Right atrium auricular region (tissue), 2 donors: ENCODE results near the gene BABAM2. TPM values are rescaled to one million over a fixed set of nuclear protein-coding genes. Genes with fewer than 3 reads are reported as not detected.

Experiments
- DNase-seq: peaks from one replicate; pipeline ENCODE4 v3.0.0-alpha.2; 2019; ENCODE audit warnings: low spot score
- H3K27ac ChIP-seq, 2 donors: fragments of 200-600 bp; sonication (generic); 1 replicate in 1 of 2; 2 replicates in 1 of 2; pipeline ENCODE4 v1.5.1; 2016 to 2019
- H3K27me3 ChIP-seq, 2 donors: fragments of 200-600 bp; sonication (generic); one replicate each; pipeline versions ENCODE4 v1.5.1 to v1.6.0; 2017 to 2019
- H3K36me3 ChIP-seq: fragments of 200-600 bp; sonication (generic); one replicate; pipeline ENCODE4 v1.5.1; 2016
- H3K4me1 ChIP-seq, 2 donors: fragments of 200-600 bp; sonication (generic); one replicate each; pipeline versions ENCODE4 v1.5.1 to v1.6.0; 2017 to 2019
- H3K4me3 ChIP-seq, 2 donors: fragments of 200-600 bp; sonication (generic); 1 replicate in 1 of 2; 2 replicates in 1 of 2; pipeline ENCODE4 v1.5.1; 2017 to 2019; ENCODE audit warnings: mild to moderate bottlenecking in 1 of 2, moderate library complexity in 1 of 2
- H3K9me3 ChIP-seq, 2 donors: fragments of 200-600 bp; sonication (generic); one replicate each; pipeline ENCODE4 v1.5.1; 2019
- CTCF ChIP-seq, 2 donors: fragments of 200-600 bp; sonication (generic); IDR thresholded peaks; one replicate each; pipeline ENCODE4 v1.5.1; 2019; ENCODE audit warnings: antibody characterized with exemption in 2 of 2
- total RNA-seq, 2 donors: library from RNA; depleted of rRNA; stranded (reverse); fragments of >200 nt; gene quantifications; one replicate each; pipeline ENCODE4 v1.1.0, GENCODE V29; 2016

The BABAM2 gene
- total RNA-seq, 2 donors from 2014 or later = 58.8 to 60.6 TPM

- no peak for DNase-seq
- H3K36me3 ChIP-seq = no peaks in the 10 kb centered on the region
- peaks cover 0 to 2% of the 10 kb centered on the region in 2 donors for H3K4me1 ChIP-seq
- no peaks in the 10 kb centered on the region for H3K9me3 ChIP-seq
- TF ChIP-seq CTCF (IDR thresholded peaks at IDR 0.05) = no peak
- H3K4me3 ChIP-seq = no peak overlapping the region
- no peaks in the 10 kb centered on the region for H3K27me3 ChIP-seq
- H3K27ac ChIP-seq = no peak overlapping the region
These were observed 430.9 kb downstream of the BABAM2 start for GRCh38 chr2:28321426-28321825.

- H3K9me3 ChIP-seq = no peaks in the 10 kb centered on the region
- no peak for DNase-seq
- H3K4me1 ChIP-seq = peaks cover 0 to 8% of the 10 kb centered on the region in 2 donors
- no peak for TF ChIP-seq CTCF (IDR thresholded peaks at IDR 0.05)
- no peaks in the 10 kb centered on the region for H3K36me3 ChIP-seq
- H3K27ac ChIP-seq = no peak overlapping the region
- no peak overlapping the region for H3K4me3 ChIP-seq
- H3K27me3 ChIP-seq = no peaks in the 10 kb centered on the region
These were observed 431.5 kb downstream of the BABAM2 start for GRCh38 chr2:28322051-28322450.

GRCh38 chr2:28322456-28322855 lies 431.9 kb downstream of the BABAM2 start:
- no peaks in the 10 kb centered on the region for H3K9me3 ChIP-seq
- no peak for TF ChIP-seq CTCF (IDR thresholded peaks at IDR 0.05)
- no peak for DNase-seq
- no peak overlapping the region for H3K27ac ChIP-seq
- no peak overlapping the region for H3K4me3 ChIP-seq
- H3K4me1 ChIP-seq = peaks cover 0 to 12% of the 10 kb centered on the region in 2 donors
- H3K27me3 ChIP-seq = no peaks in the 10 kb centered on the region
- no peaks in the 10 kb centered on the region for H3K36me3 ChIP-seq

- Histone ChIP-seq H3K36me3 (no peaks in the 10 kb centered on the region), H3K27ac (no peak overlapping the region), H3K27me3 (no peaks in the 10 kb centered on the region), H3K4me3 (no peak overlapping the region), H3K9me3 (no peaks in the 10 kb centered on the region), H3K4me1 (peaks cover 0 to 17% of the 10 kb centered on the region in 2 donors)
- no peak for TF ChIP-seq CTCF (IDR thresholded peaks at IDR 0.05)
- no peak for DNase-seq
These were observed 432.5 kb downstream of the BABAM2 start for GRCh38 chr2:28322981-28323396.

- Histone ChIP-seq H3K36me3 (no peaks in the 10 kb centered on the region), H3K4me3 (no peak overlapping the region), H3K4me1 (peaks cover 0 to 24% of the 10 kb centered on the region in 2 donors), H3K27me3 (no peaks in the 10 kb centered on the region), H3K9me3 (no peaks in the 10 kb centered on the region), H3K27ac (no peak overlapping the region)
- no peak for DNase-seq
- TF ChIP-seq CTCF (IDR thresholded peaks at IDR 0.05) = no peak
These were observed 434.6 kb downstream of the BABAM2 start for GRCh38 chr2:28325173-28325566.
